Neural progenitor cell (in vitro differentiated cells): ENCODE results near the gene ASB13. TPM values are rescaled to one million over a fixed set of nuclear protein-coding genes. Genes with fewer than 3 reads are reported as not detected.
"Not testable (repeated sequence)": the region's sequence is repeated elsewhere in the genome, so short reads cannot be mapped to it uniquely, and the experiment has no call there.

Experiments used
- DNase-seq: peaks from one replicate; pipeline ENCODE4 v3.0.0-alpha.2; 2016; ENCODE audit warnings: low spot score
- H2AFZ ChIP-seq: fragments of 200-600 bp; sonication (generic); replicated peaks from 2 replicates; pipeline ENCODE4 v1.6.1; 2016; ENCODE audit warnings: antibody characterized with exemption
- H3F3A ChIP-seq: fragments of 200-600 bp; sonication (generic); 2 replicates; pipeline ENCODE4 v1.6.1; 2016; ENCODE audit warnings: antibody characterized with exemption, low read depth
- H3K27ac ChIP-seq: fragments of 200-600 bp; sonication (generic); 2 replicates; pipeline ENCODE4 v1.5.1; 2016; ENCODE audit warnings: mild to moderate bottlenecking
- H3K27me3 ChIP-seq: fragments of 200-600 bp; sonication (generic); 2 replicates; pipeline ENCODE4 v1.6.1; 2016; ENCODE audit warnings: mild to moderate bottlenecking, moderate library complexity
- H3K36me3 ChIP-seq: fragments of 200-600 bp; sonication (generic); 2 replicates; pipeline ENCODE4 v1.5.1; 2016
- H3K4me1 ChIP-seq: fragments of 200-600 bp; sonication (generic); 2 replicates; pipeline ENCODE4 v1.6.1; 2016; ENCODE audit warnings: mixed run types
- H3K4me2 ChIP-seq: fragments of 200-600 bp; sonication (generic); 2 replicates; pipeline ENCODE4 v1.6.1; 2016
- H3K4me3 ChIP-seq: fragments of 200-600 bp; sonication (generic); 2 replicates; pipeline ENCODE4 v1.5.1; 2016
- H3K79me2 ChIP-seq: fragments of 200-600 bp; sonication (generic); 2 replicates; pipeline ENCODE4 v1.6.1; 2016; ENCODE audit warnings: low read depth
- H3K9ac ChIP-seq: fragments of 200-600 bp; sonication (generic); 2 replicates; pipeline ENCODE4 v1.6.1; 2016
- H3K9me3 ChIP-seq: fragments of 200-600 bp; sonication (generic); 2 replicates; pipeline ENCODE4 v1.5.1; 2016; ENCODE audit warnings: low read depth
- H4K20me1 ChIP-seq: fragments of 200-600 bp; sonication (generic); 2 replicates; pipeline ENCODE4 v1.6.1; 2016; ENCODE audit warnings: low read depth
- H3K27ac Mint-ChIP-seq: 3 replicates; pipeline ENCODE4 v1.8.0; 2021; ENCODE audit warnings: mixed read lengths
- H3K27me3 Mint-ChIP-seq: 2 replicates; pipeline ENCODE4 v1.8.0; 2022; ENCODE audit warnings: low read depth, mild to moderate bottlenecking, inconsistent platforms, moderate library complexity, mixed read lengths; ENCODE audit not compliant: insufficient read depth
- H3K36me3 Mint-ChIP-seq: 3 replicates; pipeline ENCODE4 v1.8.0; 2021; ENCODE audit warnings: mixed read lengths
- H3K4me1 Mint-ChIP-seq: 3 replicates; pipeline ENCODE4 v1.8.0; 2021; ENCODE audit warnings: mixed read lengths
- H3K4me3 Mint-ChIP-seq: 3 replicates; pipeline ENCODE4 v1.8.0; 2021; ENCODE audit warnings: mild to moderate bottlenecking, moderate library complexity, mixed read lengths
- H3K9me3 Mint-ChIP-seq: 3 replicates; pipeline ENCODE4 v1.8.0; 2020; ENCODE audit warnings: mixed read lengths
- EZH2 ChIP-seq: fragments of 200-600 bp; sonication (generic); IDR thresholded peaks from 2 replicates; pipeline ENCODE4 v1.6.1; 2017; ENCODE audit warnings: antibody characterized with exemption, mild to moderate bottlenecking, moderate library complexity
- EZH2phosphoT487 ChIP-seq: fragments of 200-600 bp; sonication (generic); IDR thresholded peaks from 2 replicates; pipeline ENCODE4 v1.6.1; 2017; ENCODE audit warnings: antibody characterized with exemption
- total RNA-seq: library from RNA; depleted of rRNA; stranded (reverse); fragments of >200 nt; gene quantifications from 2 replicates; pipeline ENCODE4 v1.2.3, GENCODE V29; 2015; ENCODE audit warnings: low replicate concordance
- TF ChIP-seq, protein P1 (sequence below): fragments of 200-600 bp; sonication (generic); IDR thresholded peaks from 2 replicates; pipeline ENCODE4 v1.5.1; 2017; ENCODE audit warnings: antibody characterized with exemption, mild to moderate bottlenecking

The ASB13 gene
- total RNA-seq, 1 donor from 2014 or later: 15.0 TPM

DNA sequence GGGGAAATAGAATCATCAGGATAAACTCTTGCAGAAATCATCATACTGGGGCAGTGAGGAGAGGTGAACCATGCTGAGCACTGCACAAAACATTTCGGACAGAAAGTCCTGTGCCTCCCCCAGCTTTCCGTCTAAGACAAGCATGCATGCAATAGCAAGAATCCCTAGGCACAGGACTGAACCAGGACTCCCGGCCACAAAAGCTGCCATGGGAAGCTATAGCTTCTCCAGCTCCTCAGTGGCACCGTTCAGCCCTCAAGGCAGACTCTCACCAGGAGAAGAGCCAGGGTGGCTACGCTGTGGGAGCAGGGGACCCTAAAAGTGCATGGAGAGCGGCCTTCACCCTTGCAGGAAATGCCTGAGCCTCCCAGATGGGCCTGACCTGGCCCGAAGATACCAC is 70.8 kb downstream of the ASB13 start:
- H4K20me1 ChIP-seq: no peaks in the 10 kb centered on the region
- no peak overlapping the region for H2AFZ ChIP-seq
- no peak overlapping the region for H3K4me3 ChIP-seq
- no peaks in the 10 kb centered on the region for H3K36me3 ChIP-seq
- no peak overlapping the region for H3K9ac ChIP-seq
- TF ChIP-seq, protein P1, sequence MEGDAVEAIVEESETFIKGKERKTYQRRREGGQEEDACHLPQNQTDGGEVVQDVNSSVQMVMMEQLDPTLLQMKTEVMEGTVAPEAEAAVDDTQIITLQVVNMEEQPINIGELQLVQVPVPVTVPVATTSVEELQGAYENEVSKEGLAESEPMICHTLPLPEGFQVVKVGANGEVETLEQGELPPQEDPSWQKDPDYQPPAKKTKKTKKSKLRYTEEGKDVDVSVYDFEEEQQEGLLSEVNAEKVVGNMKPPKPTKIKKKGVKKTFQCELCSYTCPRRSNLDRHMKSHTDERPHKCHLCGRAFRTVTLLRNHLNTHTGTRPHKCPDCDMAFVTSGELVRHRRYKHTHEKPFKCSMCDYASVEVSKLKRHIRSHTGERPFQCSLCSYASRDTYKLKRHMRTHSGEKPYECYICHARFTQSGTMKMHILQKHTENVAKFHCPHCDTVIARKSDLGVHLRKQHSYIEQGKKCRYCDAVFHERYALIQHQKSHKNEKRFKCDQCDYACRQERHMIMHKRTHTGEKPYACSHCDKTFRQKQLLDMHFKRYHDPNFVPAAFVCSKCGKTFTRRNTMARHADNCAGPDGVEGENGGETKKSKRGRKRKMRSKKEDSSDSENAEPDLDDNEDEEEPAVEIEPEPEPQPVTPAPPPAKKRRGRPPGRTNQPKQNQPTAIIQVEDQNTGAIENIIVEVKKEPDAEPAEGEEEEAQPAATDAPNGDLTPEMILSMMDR: no peak
- no peak for TF ChIP-seq EZH2phosphoT487
- TF ChIP-seq EZH2: no peak
- no peaks in the 10 kb centered on the region for H3K36me3 Mint-ChIP-seq
- no peak for DNase-seq
- no peak overlapping the region for H3K27ac Mint-ChIP-seq
- no peaks in the 10 kb centered on the region for H3K9me3 ChIP-seq
- no peak overlapping the region for H3K4me2 ChIP-seq
- H3K79me2 ChIP-seq: no peaks in the 10 kb centered on the region
- no peak overlapping the region for H3K4me3 Mint-ChIP-seq
- no peaks in the 10 kb centered on the region for H3K9me3 Mint-ChIP-seq
- no peaks in the 10 kb centered on the region for H3K27me3 ChIP-seq
- H3K4me1 ChIP-seq: peaks cover 17% of the 10 kb centered on the region
- H3K4me1 Mint-ChIP-seq: peaks cover 60% of the 10 kb centered on the region
- peaks cover 8% of the 10 kb centered on the region for H3F3A ChIP-seq
- peaks cover 6% of the 10 kb centered on the region for H3K27me3 Mint-ChIP-seq
- H3K27ac ChIP-seq: no peak overlapping the region

DNA sequence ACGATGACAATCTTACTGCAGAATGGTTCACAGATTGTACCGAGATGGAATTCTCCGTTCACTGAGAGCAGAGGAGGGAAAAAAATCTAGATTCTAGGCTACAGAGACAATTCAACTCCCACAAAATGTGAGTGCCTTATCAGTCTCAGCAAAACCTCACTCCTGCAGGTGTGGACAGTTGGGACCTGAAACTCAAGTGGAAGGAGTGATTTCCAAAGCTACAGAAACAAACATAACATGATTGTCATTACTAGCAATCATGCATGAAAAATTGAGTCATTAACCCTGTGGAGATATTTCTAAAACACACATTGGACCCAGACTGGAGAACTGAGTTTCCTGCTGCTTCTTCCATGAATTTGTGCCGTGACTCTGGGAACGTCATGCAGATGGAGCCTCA is 71.3 kb downstream of the ASB13 start:
- no peak overlapping the region for H3K9ac ChIP-seq
- no peak overlapping the region for H2AFZ ChIP-seq
- Mint-ChIP-seq H3K36me3 (no peaks in the 10 kb centered on the region), H3K9me3 (no peaks in the 10 kb centered on the region), H3K27ac (peak overlapping the region; percentile 61), H3K27me3 (peaks cover 6% of the 10 kb centered on the region), H3K4me3 (no peak overlapping the region), H3K4me1 (peaks cover 62% of the 10 kb centered on the region)
- H3K27ac ChIP-seq: no peak overlapping the region
- H3K9me3 ChIP-seq: no peaks in the 10 kb centered on the region
- peaks cover 10% of the 10 kb centered on the region for H3F3A ChIP-seq
- no peaks in the 10 kb centered on the region for H3K36me3 ChIP-seq
- peaks cover 18% of the 10 kb centered on the region for H3K4me1 ChIP-seq
- no peak overlapping the region for H3K4me3 ChIP-seq
- no peaks in the 10 kb centered on the region for H4K20me1 ChIP-seq
- H3K4me2 ChIP-seq: no peak overlapping the region
- TF ChIP-seq, protein P1: no peak
- TF ChIP-seq EZH2phosphoT487 (no peak), EZH2 (no peak)
- H3K27me3 ChIP-seq: no peaks in the 10 kb centered on the region
- no peak for DNase-seq
- H3K79me2 ChIP-seq: no peaks in the 10 kb centered on the region

DNA sequence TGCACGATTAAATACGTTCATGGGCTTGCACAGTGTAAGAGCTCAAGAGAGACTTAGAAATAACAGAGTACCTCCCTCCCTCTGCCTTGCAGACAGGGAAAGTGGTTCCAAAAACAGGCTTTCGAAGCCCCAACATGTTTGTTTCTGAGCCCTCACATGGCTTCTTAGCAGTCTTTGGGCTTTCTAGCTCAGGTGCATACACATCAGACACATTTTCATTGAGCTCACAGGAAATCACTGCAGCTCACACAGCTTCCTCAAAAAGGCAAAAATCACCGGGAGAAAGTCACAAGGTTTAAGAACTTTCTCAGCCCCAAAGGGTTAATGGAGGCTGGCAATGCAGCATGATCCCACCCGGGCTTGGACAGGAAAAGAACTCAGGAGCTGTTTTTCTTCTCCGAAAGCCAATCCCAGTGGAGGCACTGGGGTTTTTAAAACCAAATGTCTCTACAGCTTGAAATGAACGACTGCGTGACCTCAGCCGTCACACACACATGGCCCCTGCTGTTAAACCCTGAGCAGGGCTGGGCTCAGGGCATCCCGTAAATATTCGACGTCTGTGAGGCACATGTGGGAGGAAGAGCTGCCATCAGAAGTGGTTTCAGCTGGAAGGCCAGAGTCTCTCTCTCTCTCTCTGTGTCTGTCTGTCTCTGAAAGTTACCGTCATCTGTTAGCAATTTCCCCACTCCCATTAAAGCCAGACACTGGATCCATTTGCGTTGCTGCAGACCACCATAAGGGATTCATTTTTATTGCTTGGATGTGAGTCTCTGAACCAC is 71.9 kb downstream of the ASB13 start:
- no peaks in the 10 kb centered on the region for H3K9me3 ChIP-seq
- H3K4me1 ChIP-seq: peaks cover 22% of the 10 kb centered on the region
- H3K4me3 Mint-ChIP-seq: no peak overlapping the region
- H3K79me2 ChIP-seq: no peaks in the 10 kb centered on the region
- no peak overlapping the region for H3K9ac ChIP-seq
- no peak overlapping the region for H3K27ac ChIP-seq
- H3K27ac Mint-ChIP-seq: peak overlapping the region; percentile 61
- no peaks in the 10 kb centered on the region for H3K36me3 ChIP-seq
- DNase-seq: no peak
- no peaks in the 10 kb centered on the region for H3K9me3 Mint-ChIP-seq
- H3K36me3 Mint-ChIP-seq: no peaks in the 10 kb centered on the region
- TF ChIP-seq EZH2: no peak
- H3K4me3 ChIP-seq: no peak overlapping the region
- H2AFZ ChIP-seq: no peak overlapping the region
- no peaks in the 10 kb centered on the region for H4K20me1 ChIP-seq
- peaks cover 6% of the 10 kb centered on the region for H3K27me3 Mint-ChIP-seq
- no peaks in the 10 kb centered on the region for H3K27me3 ChIP-seq
- peaks cover 10% of the 10 kb centered on the region for H3F3A ChIP-seq
- H3K4me1 Mint-ChIP-seq: peaks cover 64% of the 10 kb centered on the region
- no peak overlapping the region for H3K4me2 ChIP-seq

DNA sequence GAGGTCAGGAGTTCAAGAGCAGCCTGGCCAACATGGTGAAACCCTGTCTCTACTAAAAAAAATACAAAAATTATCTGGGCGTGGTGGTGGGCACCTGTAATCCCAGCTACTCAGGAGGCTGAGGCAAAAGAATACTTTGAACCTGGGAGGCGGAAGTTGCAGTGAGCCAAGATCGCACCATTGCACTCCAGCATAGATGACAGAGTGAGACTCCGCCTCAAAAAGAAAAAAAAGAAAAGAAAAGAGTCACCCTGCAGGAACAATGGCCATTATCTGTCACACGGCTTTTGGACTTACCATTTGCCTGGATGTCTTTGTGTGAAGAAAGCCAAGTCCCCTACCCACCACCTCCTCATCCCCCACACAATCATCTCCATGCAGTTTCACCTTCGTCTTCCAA is 73.0 kb downstream of the ASB13 start:
- not testable (repeated sequence) for H3K9ac ChIP-seq, H3K9me3 ChIP-seq, DNase-seq, H3K27me3 ChIP-seq, H4K20me1 ChIP-seq, H3K36me3 ChIP-seq, H3K36me3 Mint-ChIP-seq, H3K27me3 Mint-ChIP-seq, H3K4me3 ChIP-seq, H3K79me2 ChIP-seq, H3F3A ChIP-seq, H3K4me2 ChIP-seq, H3K27ac ChIP-seq, H2AFZ ChIP-seq, H3K4me3 Mint-ChIP-seq, H3K9me3 Mint-ChIP-seq, H3K27ac Mint-ChIP-seq
- H3K4me1 Mint-ChIP-seq: peaks cover 68% of the 10 kb centered on the region
- peaks cover 22% of the 10 kb centered on the region for H3K4me1 ChIP-seq
